B cell (primary cell): ENCODE results near the gene PHF23. TPM values are rescaled to one million over a fixed set of nuclear protein-coding genes. Genes with fewer than 3 reads are reported as not detected.

ENCODE experiments used
- ATAC-seq: fragments of 200-7000 bp; cut with Tn5 transposase; one replicate; pipeline ENCODE4 v1.10.0; 2021; ENCODE audit warnings: low read depth, mild to moderate bottlenecking, moderate number of reproducible peaks, moderate library complexity
- CTCF ChIA-PET: fragments of 350-600 bp; sonication (Branson Sonifier 250); formaldehyde crosslinking; loops from one replicate; lab custom pipeline; 2021; ENCODE audit warnings: antibody characterized with exemption, inconsistent platforms; lab: Charles Lee
- POLR2A ChIA-PET: fragments of 350-600 bp; sonication (Branson Sonifier 250); formaldehyde crosslinking; loops from one replicate; lab custom pipeline; 2021; ENCODE audit warnings: antibody characterized with exemption; lab: Charles Lee
- DNase-seq: peaks from one replicate; pipeline ENCODE4 v3.0.0; 2013
- H2AFZ ChIP-seq: 2 replicates; pipeline ENCODE4 v1.6.1; 2012; ENCODE audit warnings: mild to moderate bottlenecking, low read depth, low read length; ENCODE audit not compliant: insufficient read depth, poor library complexity, severe bottlenecking
- H3K27ac ChIP-seq, 2 donors: 1 replicate in 1 of 2; 2 replicates in 1 of 2; pipeline ENCODE4 v1.5.1; 2012 to 2013; ENCODE audit warnings: low read length in 2 of 2, mild to moderate bottlenecking in 2 of 2, moderate library complexity in 1 of 2
- H3K27me3 ChIP-seq, 4 experiments: fragments of 200-600 bp in 1 of 4; sonication (generic) in 1 of 4; replicated peaks in 1 of 4; 1 replicate in 2 of 4; 2 replicates in 2 of 4; pipeline versions ENCODE4 v1.6.1 to v1.7.0; 2013 to 2016; ENCODE audit warnings: low read length in 3 of 4, mild to moderate bottlenecking in 2 of 4, mixed read lengths in 1 of 4, moderate library complexity in 1 of 4; ENCODE audit not compliant: insufficient read depth in 4 of 4, control insufficient read depth in 3 of 4; ENCODE audit errors: control extremely low read depth in 1 of 4
- H3K36me3 ChIP-seq, 2 experiments: replicated peaks in 1 of 2; 1 replicate in 1 of 2; 2 replicates in 1 of 2; pipeline versions ENCODE4 v1.6.1 to v1.7.1; 2013; ENCODE audit warnings: low read length in 1 of 2; ENCODE audit not compliant: insufficient read depth in 2 of 2, control insufficient read depth in 1 of 2; ENCODE audit errors: control extremely low read depth in 1 of 2, extremely low read depth in 1 of 2
- H3K4me1 ChIP-seq, 2 donors: fragments of 200-600 bp in 1 of 2; sonication (generic) in 1 of 2; 1 replicate in 1 of 2; 2 replicates in 1 of 2; pipeline versions ENCODE4 v1.5.1 to v1.6.1; 2013 to 2017; ENCODE audit warnings: low read length in 2 of 2; ENCODE audit not compliant: control insufficient read depth in 2 of 2, insufficient read depth in 2 of 2
- H3K4me2 ChIP-seq: replicated peaks from 2 replicates; pipeline ENCODE3; 2012; ENCODE audit warnings: mild to moderate bottlenecking, low read depth, low read length; ENCODE audit not compliant: poor library complexity, severe bottlenecking
- H3K4me3 ChIP-seq, 5 experiments: fragments of 200-600 bp in 1 of 5; sonication (generic) in 1 of 5; 1 replicate in 3 of 5; 2 replicates in 2 of 5; pipeline versions ENCODE4 v1.5.1 to v1.7.0; 2011 to 2016; ENCODE audit warnings: low read length in 4 of 5, mild to moderate bottlenecking in 4 of 5, low read depth in 2 of 5, control low read depth in 1 of 5, moderate library complexity in 1 of 5; ENCODE audit not compliant: insufficient read depth in 1 of 5; ENCODE audit errors: control extremely low read depth in 1 of 5, extremely low read depth in 1 of 5
- H3K79me2 ChIP-seq: fragments of 200-600 bp; sonication (generic); one replicate; pipeline ENCODE4 v1.6.0; 2016; ENCODE audit warnings: low read length; ENCODE audit not compliant: control insufficient read depth, insufficient read depth
- H3K9ac ChIP-seq: fragments of 200-600 bp; sonication (generic); 2 replicates; pipeline ENCODE4 v1.6.1; 2017; ENCODE audit warnings: mild to moderate bottlenecking, low read length, moderate library complexity
- H3K9me3 ChIP-seq, 3 donors: one replicate each; pipeline versions ENCODE4 v1.6.1 to v1.7.1; 2013; ENCODE audit warnings: low read length in 2 of 3; ENCODE audit not compliant: control insufficient read depth in 2 of 3, insufficient read depth in 1 of 3; ENCODE audit errors: control extremely low read depth in 1 of 3
- H4K20me1 ChIP-seq: 2 replicates; pipeline ENCODE4 v1.6.0; 2012; ENCODE audit warnings: mild to moderate bottlenecking, low read length; ENCODE audit not compliant: insufficient read depth, control insufficient read depth, poor library complexity, severe bottlenecking
- H3K27ac Mint-ChIP-seq: one replicate; pipeline ENCODE4 v1.8.0; 2021; ENCODE audit warnings: mixed read lengths
- H3K27me3 Mint-ChIP-seq: one replicate; pipeline ENCODE4 v1.8.0; 2021; ENCODE audit warnings: mixed read lengths
- H3K4me1 Mint-ChIP-seq: one replicate; pipeline ENCODE4 v1.8.0; 2021; ENCODE audit warnings: mixed read lengths
- H3K4me3 Mint-ChIP-seq: one replicate; pipeline ENCODE4 v1.8.0; 2021; ENCODE audit warnings: mixed read lengths
- H3K9me3 Mint-ChIP-seq: one replicate; pipeline ENCODE4 v1.8.0; 2022; ENCODE audit warnings: mixed read lengths; ENCODE audit not compliant: insufficient read depth
- EZH2 ChIP-seq: IDR thresholded peaks from 2 replicates; pipeline ENCODE4 v1.6.1; 2012; ENCODE audit warnings: borderline replicate concordance, low read depth, mild to moderate bottlenecking, moderate library complexity, low read length; ENCODE audit not compliant: insufficient read depth, poor library complexity, severe bottlenecking
- WGBS: methylation state at CpG from one replicate; pipeline ENCODE4 v1.1.5; 2013; ENCODE audit warnings: missing lambda C conversion rate; ENCODE audit not compliant: insufficient coverage; 5-methylcytosine and 5-hydroxymethylcytosine counted together
- intact Hi-C: fragments of 100-400 bp; cut with micrococcal nuclease; formaldehyde crosslinking; loops from one replicate; pipeline ENCODE4 v1.10.0; 2022
- polyA plus RNA-seq: library from polyadenylated mRNA; depleted of rRNA; stranded (reverse); fragments of >200 nt; gene quantifications from 2 replicates; pipeline ENCODE4 v1.2.3, GENCODE V29; 2012
- total RNA-seq, 2 donors: library from RNA; stranded (reverse); fragments of 120-200 nt in 1 of 2; gene quantifications; 1 replicate in 1 of 2; 2 replicates in 1 of 2; pipeline versions ENCODE4 v1.2.3 to v1.2.4, GENCODE V29; 2013 to 2022
- TF ChIP-seq, protein P1 (sequence below): fragments of 200-600 bp; IDR thresholded peaks from one replicate; pipeline ENCODE4 v1.8.0; 2022; ENCODE audit warnings: antibody characterized with exemption, mild to moderate bottlenecking

The PHF23 gene
- total and polyA plus RNA-seq, 2 donors (not counting 1 experiment from before 2014, with no cell fraction given): 17.6 to 42.3 TPM

DNA sequence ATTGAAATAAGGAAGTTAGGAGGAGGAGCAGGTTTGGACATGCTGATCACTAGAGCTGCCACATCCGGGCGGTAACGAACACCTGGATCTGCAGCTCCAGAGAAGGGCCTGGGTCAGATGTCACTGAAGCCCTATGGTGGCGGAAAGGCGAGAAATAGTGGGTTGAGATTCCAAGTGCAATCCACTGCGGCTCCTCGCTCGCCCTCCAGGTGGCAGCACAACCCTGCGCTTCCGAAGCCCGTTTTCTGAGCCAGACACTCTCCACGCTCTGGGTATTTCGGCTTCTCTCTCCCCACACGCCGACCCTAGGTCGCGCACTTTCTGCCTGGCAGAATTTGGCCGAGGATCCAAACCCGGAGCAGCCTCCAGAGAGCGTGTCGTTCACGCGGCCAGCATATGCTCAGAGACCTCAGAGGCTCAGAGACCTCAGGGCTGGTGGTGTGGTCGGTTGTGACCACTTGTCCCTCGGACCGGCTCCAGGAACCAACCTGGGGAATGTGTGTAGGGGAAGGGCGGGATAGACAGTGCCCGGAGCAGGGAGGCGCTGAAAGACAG lies 41.3 kb upstream of the PHF23 start:
- peak; percentile 84 for ATAC-seq
- peak overlapping the region; percentile 98 for H3K4me2 ChIP-seq
- H3K9ac ChIP-seq: peak overlapping the region; percentile 67

More for the DNA sequence above, 41.3 kb upstream of the PHF23 start:
- 1% methylated on average over 29 of the region's 29 CpGs for WGBS
- ChIA-PET CTCF (interaction anchor here (1.0 to 10.9 kb wide), 10 partner anchors 17 to 280 kb away, joined by 3 to 115 read pairs (median 4); partner anchors contain the start of gene ACAP1), POLR2A (interaction anchor here (0.7 to 1.5 kb wide), 3 partner anchors 13 to 65 kb away, joined by 4 to 7 read pairs (median 5); partner anchors contain the start of gene GABARAP)
- Histone ChIP-seq H3K4me3 (peak overlapping the region; percentile 1 to 69 (median 53)), H4K20me1 (no peaks in the 10 kb centered on the region), H3K4me1 (peaks cover 20 to 31% of the 10 kb centered on the region in 2 donors), H3K36me3 (no peaks in the 10 kb centered on the region), H3K9me3 (peaks cover 0 to 18% (median 0%) of the 10 kb centered on the region in 3 donors), H3K27ac (no peak overlapping the region), H2AFZ (peak overlapping the region; percentile 64), H3K27me3 (peaks cover 0 to 45% (median 13%) of the 10 kb centered on the region in 4 experiments), H3K79me2 (no peaks in the 10 kb centered on the region)
- peaks cover 16% of the 10 kb centered on the region for H3K27me3 Mint-ChIP-seq
- no peak for TF ChIP-seq EZH2
- TF ChIP-seq, protein P1, sequence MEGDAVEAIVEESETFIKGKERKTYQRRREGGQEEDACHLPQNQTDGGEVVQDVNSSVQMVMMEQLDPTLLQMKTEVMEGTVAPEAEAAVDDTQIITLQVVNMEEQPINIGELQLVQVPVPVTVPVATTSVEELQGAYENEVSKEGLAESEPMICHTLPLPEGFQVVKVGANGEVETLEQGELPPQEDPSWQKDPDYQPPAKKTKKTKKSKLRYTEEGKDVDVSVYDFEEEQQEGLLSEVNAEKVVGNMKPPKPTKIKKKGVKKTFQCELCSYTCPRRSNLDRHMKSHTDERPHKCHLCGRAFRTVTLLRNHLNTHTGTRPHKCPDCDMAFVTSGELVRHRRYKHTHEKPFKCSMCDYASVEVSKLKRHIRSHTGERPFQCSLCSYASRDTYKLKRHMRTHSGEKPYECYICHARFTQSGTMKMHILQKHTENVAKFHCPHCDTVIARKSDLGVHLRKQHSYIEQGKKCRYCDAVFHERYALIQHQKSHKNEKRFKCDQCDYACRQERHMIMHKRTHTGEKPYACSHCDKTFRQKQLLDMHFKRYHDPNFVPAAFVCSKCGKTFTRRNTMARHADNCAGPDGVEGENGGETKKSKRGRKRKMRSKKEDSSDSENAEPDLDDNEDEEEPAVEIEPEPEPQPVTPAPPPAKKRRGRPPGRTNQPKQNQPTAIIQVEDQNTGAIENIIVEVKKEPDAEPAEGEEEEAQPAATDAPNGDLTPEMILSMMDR: peak; percentile 91
- intact Hi-C loops: loop anchor here (1.0 to 2.0 kb wide), 7 partner anchors 16 to 309 kb away; partner anchors contain the start of genes CLDN7, SENP3 and TMEM102
- peak overlapping the region; percentile 76 for H3K27ac Mint-ChIP-seq
- DNase-seq: peak; percentile 85
- peak overlapping the region; percentile 92 for H3K4me3 Mint-ChIP-seq
- H3K4me1 Mint-ChIP-seq: peaks cover 20% of the 10 kb centered on the region
- no peaks in the 10 kb centered on the region for H3K9me3 Mint-ChIP-seq
